Measurements from ENCODE around the gene SLC4A3.

DNA sequence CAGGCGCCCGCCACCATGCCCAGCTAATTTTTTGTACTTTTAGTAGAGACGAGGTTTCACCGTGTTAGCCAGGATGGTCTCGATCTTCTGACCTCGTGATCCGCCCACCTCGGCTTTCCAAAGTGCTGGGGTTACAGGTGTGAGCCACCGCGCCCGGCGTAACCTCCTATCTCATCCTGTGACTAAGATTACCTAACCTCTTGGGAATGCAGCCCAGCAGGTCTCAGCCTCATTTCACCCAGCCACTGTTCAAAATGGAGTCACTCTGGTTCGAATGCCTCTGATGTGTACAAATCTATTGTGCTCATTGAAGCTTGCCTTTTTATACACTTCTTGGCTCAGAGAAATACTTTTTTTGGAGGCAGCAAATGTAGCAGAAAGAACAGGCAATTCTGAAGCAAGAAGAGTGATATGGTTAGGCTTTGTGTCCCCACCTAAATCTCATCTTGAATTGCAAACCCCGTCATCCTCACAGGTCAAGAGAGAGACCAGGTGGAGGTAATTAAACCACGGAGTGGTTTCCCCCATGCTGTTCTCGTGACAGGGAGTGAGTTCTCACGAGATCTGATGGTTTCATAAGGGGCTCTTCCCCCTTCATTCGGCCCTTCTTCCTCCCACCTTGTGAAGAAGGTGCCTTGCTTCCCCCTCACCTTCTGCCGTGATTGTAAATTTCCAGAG, 60.6 kb downstream of the SLC4A3 start:
- TF ChIP-seq CTCF (tag by site-specific recombination; IDR thresholded peaks at IDR 0.05): no peak
- no peak for TF ChIP-seq ZNF16 (tag by site-specific recombination; IDR thresholded peaks at IDR 0.05; ENCODE audit: low read depth)
- TF ChIP-seq ZNF292 (tag by site-specific recombination; IDR thresholded peaks at IDR 0.05; ENCODE audit: borderline replicate concordance, low read depth): no peak
- TF ChIP-seq BCL11A (tag by site-specific recombination; IDR thresholded peaks at IDR 0.05; ENCODE audit: low read depth): no peak
- no peak for TF ChIP-seq ZNF423 (tag by site-specific recombination; IDR thresholded peaks at IDR 0.05)
- no peak for TF ChIP-seq ZNF530 (tag by site-specific recombination; IDR thresholded peaks at IDR 0.05; ENCODE audit: low read depth)
- TF ChIP-seq, protein P1, sequence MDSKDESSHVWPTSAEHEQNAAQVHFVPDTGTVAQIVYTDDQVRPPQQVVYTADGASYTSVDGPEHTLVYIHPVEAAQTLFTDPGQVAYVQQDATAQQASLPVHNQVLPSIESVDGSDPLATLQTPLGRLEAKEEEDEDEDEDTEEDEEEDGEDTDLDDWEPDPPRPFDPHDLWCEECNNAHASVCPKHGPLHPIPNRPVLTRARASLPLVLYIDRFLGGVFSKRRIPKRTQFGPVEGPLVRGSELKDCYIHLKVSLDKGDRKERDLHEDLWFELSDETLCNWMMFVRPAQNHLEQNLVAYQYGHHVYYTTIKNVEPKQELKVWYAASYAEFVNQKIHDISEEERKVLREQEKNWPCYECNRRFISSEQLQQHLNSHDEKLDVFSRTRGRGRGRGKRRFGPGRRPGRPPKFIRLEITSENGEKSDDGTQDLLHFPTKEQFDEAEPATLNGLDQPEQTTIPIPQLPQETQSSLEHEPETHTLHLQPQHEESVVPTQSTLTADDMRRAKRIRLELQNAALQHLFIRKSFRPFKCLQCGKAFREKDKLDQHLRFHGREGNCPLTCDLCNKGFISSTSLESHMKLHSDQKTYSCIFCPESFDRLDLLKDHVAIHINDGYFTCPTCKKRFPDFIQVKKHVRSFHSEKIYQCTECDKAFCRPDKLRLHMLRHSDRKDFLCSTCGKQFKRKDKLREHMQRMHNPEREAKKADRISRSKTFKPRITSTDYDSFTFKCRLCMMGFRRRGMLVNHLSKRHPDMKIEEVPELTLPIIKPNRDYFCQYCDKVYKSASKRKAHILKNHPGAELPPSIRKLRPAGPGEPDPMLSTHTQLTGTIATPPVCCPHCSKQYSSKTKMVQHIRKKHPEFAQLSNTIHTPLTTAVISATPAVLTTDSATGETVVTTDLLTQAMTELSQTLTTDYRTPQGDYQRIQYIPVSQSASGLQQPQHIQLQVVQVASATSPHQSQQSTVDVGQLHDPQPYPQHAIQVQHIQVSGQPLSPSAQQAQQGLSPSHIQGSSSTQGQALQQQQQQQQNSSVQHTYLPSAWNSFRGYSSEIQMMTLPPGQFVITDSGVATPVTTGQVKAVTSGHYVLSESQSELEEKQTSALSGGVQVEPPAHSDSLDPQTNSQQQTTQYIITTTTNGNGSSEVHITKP (tag by site-specific recombination; IDR thresholded peaks at IDR 0.05): no peak

Measured in HEK293 (cell line).